NCI-H2227 treated with DMSO at 0.1 percent for 48 hours (cell line): ENCODE results near the gene ADGRL4.
"Not testable (repeated sequence)": the region's sequence is repeated elsewhere in the genome, so short reads cannot be mapped to it uniquely, and the experiment has no call there.

Source experiments
- DNase-seq: peaks from one replicate; lab custom pipeline; 2025; lab: John Stamatoyannopoulos, UW

Gene ADGRL4

DNA sequence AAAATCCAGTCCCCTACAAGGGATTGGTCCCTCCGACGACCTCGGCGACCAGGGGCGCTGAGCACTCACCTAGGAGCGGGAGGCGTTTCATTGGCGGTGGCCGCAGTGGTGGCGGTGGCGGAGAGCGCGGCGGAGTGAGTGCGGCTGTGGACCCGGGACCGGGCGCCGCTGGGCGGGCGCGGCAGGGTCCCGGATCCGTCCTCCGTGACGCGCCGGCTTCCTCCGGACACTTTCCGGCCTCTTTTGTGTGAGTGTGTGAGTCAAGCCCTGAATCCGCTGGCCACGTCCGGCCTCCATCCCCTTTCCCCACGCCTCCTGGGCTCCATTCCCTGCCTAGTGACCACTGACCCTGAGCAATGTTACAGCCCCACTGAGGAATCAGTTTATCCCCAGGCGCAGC is at the start of gene ADGRL4:
ADGRL4 (minus strand) TSS at position 167 of the 400 bp plus-strand sequence; CDS start at position 91, 76 bp downstream.
- DNase-seq: no peak

DNA sequence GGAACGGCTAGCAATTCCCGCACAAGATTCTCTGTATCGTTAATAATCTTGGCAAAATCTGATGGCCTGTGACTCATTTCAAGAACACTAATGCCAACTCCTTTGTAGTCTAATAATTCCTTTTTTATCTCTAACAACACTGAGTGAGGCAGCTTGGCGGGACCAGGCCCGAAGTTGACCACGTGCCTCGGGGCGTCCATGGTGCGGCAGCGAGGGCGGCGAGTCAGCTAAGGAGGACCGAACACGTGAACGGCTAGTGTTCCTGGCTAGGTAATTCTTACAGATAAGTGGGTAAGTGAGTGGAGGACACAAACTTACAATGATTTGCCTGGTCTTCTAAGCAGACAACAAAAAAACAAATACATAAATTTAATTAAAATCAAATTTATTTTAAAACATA is 49.3 kb upstream of the ADGRL4 start:
- no peak for DNase-seq

DNA sequence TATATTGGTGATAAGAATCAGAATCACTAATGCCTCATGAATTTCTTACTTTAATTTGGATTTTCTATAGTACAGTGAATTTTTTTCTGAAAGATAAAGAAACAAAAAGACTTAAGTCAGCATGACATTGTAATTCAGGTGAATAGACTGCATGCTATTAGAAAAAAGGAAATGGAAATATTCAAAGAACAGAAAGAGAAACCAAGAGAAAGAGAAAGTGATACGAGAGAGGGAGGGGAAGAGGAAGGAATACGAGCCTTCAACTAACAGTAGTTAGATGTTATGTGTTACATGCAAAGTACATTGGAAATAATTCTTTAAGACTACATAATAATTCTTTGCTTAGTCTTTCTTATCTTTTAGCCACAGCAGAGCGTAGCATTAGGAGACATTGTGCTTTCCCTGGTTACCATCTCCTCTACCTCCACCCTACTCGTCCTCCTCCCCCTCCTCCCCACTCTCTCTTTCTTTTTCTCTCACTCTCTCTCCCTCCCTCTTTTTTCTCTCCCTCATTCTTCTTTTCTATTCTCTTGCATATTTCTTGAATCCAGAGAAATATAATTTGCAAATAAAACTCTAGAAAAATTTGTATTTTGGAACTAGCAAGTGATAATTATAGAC is 46.4 kb upstream of the ADGRL4 start:
- no peak for DNase-seq

DNA sequence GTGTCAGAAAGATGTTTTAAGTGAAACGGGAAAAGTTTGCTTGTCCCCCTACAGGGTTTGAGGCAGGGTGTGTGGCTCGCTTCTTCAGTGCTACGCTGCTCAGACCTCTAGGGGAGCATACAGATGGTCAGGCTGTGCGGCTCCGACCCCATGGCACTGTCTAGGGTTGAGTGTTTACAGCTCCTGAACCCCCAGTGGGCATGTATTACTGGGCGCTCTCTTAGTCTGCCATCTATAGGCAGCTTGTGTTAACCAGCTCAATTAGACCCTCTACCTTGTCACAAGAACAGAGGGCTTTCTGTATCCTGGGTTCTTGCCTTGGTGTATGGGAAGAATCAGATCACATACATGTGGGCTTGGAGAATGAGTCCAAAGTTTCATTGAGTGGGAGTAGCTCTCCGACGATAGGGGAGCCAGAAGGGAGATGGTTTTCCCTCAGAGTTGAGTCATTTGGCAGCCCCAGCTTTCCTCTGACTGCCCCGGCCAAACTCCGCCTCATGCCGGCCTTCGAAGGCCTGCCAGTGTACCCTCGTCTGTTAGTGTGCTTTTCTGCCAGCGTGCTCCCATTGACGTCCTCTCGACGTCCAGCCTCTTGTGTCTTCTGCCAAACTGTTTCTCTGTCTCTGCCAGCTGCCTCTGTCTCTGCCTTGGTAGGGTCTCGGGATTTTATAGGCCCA is 38.6 kb upstream of the ADGRL4 start:
- DNase-seq: no peak

DNA sequence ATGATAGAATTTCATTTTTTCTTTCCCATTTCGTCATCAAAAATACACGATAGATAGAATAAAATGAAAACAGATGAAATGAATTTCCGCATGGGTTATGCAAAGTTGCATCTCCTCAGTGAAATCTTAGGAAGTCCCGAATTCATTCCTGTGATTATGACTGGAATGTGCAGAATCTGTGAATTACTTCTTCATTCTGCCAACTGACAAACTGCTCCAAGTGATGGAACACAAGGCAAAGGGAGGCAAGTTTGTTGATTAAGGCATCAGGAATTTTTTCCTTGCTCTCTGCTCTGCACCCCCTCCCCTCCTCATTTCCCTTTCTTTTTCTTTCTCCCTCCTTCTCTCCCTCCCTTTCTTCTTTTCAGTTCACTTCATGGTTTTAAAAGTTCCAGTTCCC is 37.0 kb upstream of the ADGRL4 start:
- DNase-seq: no peak

DNA sequence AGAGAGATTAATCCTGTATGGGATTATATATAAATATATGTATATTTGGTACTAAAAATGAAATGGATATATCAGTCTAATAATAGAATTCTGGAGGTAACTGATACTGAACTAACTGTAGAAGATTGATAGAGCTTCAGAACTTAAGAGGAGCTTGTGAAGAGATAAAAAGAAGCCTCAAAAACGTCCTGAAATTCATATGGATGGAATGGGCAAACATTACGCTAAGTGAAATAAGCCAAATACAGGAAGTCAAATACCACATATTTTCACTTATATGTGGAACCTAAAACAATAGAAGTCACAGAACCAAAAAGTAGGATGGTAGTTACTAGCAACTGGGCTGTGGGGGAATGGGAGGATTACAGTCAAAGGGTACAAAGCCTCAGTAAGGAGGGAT is 36.0 kb upstream of the ADGRL4 start:
- DNase-seq: no peak

DNA sequence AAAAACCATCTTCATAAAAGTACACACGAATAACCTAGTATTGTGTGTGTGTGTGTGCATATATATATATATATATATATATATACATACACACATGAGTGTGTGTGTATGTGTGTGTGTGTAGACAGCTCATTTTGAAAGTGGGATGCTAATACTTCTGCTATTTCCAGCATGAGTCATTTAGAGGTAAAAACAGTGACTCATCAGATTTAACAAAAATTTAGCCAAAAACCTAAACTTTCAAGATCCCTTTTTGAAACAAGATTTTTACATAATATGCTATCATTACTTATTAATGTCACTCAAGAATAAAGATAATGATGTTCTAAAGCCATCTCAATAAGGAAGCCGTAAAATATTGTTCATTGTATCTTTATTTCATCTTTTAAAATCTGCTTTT is 35.6 kb upstream of the ADGRL4 start:
- DNase-seq: no peak

DNA sequence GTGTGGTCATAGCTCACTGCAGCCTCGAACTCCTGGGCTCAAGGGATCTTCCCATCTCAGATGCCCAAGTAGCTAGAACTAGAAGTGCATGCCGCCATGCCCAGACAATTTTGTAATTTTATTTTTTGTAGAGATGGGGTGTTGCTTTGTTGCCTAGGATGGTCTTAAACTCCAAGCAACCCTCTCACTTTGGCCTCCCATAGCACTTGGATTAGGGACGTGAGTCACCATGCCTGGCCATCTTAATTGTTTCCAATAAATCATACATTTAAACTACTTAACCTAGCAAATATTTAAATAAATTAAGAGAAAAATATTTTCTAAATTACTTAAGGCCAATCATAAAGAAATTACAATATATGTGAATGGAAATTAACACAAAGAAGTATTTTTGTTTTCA is 35.1 kb upstream of the ADGRL4 start:
- DNase-seq: no peak

DNA sequence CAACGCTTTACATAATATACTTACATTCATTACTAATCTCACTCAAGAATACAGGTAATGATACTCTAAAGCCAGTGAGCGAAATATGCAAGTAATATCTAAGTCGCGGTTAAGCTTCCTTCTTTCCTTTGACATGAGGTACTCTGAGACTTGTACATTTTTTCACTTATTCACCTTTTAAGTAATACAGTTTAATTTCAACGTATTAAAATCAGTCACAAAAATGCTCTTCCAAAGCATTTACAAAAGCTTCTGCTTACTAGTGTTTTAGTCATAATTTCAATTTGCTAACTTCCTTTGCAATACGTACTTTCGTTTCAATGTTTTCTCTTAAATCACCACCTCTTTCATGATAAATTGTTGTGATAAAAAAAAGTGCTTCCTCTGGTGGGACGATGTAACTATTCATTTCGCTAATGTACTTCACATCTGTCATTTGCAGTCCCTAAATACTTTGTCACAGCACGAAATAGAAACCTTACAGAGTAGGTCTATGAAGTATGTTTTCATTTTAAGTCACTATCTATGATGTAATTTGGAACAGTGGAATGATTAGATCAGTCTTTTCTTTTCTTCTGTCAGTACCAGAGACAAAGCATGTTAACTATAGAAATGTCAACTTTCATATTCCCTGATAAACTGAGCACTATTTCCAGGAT is 34.0 kb upstream of the ADGRL4 start:
- DNase-seq: no peak

DNA sequence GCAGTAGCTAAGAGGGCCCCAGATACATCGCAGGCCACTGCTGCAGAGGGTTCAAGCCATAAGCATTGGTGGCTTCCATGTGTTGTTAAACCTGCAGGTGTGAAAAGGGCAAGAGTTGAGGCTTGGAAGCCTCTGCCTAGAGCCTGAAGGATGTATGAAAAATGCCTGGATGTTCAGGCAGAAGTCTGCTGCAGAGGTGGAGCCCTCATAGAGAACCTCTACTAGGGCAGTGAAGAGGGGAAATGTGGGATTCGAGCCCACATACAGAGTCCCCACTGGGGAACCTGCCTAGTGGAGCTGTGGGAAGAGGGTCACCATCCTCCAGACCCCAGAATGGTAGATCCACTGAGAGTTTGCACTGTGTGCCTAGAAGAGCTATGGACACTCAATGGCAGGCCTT is 30.6 kb upstream of the ADGRL4 start:
- DNase-seq: no peak

DNA sequence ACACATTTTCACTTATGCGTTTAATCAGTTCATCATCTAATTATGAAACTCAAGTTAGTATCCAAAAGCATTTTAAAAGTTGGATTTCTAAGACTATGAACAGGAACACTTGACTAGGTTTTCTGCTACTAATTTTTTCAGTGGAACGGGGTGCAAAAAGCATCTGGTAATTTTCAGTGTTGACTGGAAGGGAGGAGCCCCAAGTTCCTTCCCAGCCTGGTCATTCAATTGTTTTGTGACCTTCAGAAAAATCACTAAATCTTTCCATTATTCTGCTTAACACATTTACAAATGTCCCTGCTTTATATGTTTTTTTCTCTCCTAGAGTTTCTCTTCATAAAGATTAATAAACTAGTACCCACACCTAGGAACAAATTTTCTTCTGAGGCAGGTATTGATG is 6.0 kb upstream of the ADGRL4 start:
- no peak for DNase-seq

DNA sequence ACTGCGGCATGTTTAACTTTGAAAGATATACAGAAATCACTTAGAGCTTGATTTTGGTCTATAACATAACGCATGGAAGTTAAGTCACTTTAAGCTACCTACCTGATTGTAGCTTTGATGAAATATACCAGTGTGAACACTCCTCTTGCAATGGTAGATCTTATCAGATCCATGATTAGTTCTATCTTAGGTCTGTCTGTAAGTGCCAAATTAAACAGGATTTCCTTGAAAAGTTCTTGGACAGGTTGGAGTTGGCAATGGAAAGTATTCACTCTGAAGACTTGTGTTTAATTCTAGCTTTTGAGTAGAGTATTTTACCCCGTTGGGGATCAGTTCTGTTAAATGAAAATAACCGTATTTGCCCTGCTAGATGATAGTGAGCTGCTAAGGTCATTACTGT is 4.1 kb upstream of the ADGRL4 start:
- DNase-seq: no peak

DNA sequence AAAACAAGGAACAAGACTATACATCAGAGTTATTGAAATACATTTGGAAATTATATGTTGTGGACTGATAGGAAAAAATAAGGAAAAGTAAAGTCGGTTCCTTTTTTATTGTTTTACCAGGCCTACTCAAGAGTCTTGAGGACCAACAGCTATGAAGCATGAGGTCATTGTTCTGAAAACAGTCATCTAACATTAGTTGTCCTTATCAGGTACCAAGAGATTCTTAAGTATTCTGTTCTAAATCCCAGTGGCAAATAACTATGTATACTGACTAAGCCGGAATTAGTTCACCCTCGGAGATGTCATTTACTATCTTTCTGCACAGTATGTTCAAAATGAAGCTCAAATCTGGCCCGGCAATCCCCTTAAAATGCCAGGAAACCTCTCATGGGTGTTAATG is 585 bp downstream of the ADGRL4 start:
- DNase-seq: no peak

DNA sequence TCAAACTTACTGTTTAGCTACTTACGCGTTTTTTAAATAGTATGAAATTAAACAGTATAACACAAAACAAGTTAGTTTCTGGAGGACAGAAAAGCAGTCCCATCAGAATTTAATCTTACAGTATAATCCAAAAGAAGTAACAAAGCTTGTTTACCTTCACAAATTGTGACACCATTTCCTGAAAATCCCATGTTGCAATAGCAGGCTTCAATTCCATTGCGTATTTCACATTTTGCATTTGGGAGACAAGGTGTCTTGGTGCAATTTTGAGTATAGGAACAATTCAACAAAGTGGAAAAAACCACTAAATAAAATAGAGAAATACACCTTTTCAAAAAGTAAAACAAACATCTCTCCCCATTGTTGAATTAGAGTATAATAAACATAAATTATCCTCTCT is 1.6 kb downstream of the ADGRL4 start:
- no peak for DNase-seq

DNA sequence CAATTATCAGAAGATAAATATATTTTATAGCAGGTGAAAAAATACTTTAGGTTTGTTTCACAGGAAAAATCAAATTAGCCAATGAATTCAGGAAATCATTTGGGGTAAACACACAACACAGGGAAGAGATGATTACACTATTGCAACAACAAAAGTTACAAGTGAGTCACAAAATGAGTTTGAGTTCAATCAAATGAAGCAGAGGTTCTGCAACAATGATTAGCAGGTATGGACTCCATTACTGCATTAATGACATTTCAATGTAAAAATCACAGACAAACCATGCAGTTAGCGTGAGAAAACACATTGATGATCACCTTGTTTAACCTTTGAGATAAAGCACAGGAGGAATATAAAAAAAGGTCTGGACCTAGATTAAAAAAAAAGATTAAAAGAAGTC is 9.7 kb downstream of the ADGRL4 start:
- no peak for DNase-seq

DNA sequence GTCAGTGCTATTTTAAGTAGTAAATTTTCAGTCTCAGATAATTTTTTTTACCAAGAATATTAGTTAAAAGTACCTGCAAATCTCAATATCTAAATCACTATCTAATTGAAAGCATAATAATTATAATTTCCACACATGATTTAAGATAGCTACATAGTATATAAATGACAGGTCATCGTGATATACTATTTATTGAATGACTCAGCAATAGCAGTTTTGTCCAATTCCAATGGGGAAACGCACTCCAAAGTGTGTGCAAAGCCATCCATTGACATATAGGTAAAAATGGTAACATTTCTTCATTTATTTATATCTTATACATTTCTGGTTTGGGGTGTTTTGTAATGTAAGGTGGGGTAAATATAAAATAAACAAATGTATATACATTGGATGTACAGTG is 19.5 kb downstream of the ADGRL4 start:
- DNase-seq: no peak

DNA sequence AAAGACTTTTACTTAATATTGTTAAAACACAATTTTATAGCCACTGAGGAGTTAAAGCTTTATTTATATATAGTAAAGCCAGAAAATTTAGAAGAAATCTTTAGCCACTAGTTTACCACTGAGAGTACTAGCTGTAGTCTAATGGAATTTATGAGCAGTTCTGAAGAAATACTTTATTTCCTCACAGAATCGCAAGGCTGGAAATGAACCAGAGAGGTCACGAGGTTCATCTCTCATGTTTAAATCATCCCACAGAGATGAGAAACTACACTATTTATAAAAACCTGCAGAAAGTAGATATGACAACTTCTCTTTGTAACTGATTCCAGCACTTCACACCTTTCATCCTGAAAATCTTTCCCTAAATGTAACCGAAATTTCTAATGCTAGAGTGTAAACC is 26.0 kb downstream of the ADGRL4 start:
- no peak for DNase-seq

DNA sequence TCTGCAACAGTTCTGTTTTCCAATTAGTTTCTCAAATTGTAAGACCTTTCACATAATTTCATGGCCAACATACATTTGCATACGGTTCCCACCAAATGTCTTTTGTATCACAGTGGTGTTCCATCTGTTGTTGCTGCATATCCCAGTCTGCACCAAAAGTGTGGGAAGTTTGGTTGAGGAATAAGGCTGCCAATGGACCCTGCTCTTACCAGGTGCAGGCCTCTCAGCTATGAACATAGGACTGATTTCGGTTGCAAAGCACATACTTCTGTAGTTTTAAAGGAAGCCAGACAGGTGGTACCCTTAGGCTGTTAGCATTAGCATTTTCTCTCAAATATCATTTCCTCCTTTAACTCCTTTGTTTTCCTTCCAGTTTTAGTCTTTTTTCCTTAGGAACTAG is 33.8 kb downstream of the ADGRL4 start:
- no peak for DNase-seq

DNA sequence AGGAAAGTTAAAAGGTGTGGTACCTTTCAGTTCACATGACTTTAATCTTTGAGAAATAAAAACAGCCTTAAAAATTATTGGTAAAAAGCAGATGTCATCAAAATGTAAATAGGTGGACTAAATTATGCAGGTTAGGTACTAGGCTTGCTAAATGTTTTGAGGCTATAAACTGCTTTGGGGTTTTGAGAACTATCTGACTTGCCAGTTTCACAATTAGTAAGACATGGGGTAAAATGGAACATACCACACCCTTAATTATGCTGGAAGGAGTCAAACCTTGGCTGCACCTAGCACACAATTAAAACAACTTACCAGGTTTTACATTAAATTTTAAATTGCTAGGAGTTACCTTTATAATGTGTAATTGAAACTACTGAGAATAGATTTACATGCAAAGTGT is 39.4 kb downstream of the ADGRL4 start:
- DNase-seq: not testable (repeated sequence)

DNA sequence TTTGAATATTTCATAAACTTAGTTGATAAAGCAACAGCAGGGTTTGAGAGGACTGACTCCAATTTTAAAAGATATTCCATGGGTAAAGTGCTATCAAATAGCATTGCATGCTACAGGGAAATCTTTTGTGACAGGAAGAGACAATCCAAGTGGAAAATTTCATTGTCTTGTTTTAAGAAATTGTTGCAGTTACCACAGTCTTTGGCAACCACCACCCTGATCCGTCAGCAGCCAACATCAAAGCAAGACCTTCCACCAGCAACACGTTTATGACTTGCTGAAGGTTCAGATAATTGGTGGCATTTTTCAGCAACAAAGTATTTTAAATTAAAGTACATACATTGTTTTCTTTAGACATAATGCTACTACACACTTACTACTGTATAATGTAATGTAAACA is 47.8 kb downstream of the ADGRL4 start:
- DNase-seq: no peak

DNA sequence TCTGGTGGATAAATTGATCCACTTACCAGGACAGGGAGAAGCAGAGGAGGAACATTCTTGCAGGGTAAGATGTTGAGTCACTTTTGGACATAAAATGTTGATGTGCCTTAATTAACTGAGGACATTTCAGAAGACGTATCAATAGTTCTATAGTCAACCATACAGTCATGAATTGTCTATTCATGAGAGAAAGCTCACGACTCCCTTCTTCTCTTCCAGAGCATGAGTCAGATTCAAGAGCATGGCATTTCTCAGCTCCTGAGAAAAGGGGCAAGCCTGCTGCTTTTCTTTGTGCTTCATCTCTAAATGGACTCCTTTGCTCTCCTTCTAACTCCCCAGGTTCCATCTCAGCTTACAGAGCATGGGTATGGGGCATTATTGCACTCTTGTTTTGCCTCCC is 55.7 kb downstream of the ADGRL4 start:
- DNase-seq: no peak

DNA sequence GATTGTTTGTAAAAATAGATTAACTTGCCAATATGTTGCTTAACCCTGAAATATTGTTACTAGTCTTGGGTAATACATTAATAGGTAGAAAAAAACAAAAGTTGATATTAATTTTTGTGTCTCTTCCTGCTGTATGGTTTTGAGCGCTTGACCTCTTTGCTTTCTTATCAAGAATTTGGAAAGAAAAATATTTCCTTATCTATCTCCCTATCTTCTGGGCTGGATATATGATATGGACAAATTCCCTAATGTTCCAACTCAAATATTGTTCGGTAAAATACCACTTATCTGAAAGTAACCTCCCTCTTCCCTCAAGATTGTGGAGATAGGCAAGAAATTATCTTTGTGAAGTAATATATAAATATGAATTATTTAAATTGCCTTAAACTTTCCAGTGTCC is 57.3 kb downstream of the ADGRL4 start:
- DNase-seq: no peak

DNA sequence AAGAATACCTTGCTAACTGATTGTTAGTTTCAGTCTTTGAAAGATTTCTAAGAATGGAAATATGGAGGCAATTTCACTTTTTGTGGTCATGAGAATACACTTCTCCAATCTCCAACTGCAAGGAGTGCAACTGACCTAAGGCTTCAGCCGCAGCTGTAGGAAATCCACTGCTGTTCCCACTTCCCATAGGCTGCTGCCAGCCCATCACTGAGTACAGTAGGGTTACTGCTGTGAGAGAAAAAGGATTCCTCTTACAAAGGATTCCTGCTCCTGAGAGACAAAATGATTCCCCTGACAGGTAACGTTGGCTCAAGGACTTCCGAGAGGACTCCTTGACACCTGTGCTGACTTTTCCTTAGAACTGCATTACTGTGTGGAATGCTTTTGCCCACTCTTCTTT is 87.4 kb downstream of the ADGRL4 start:
- DNase-seq: no peak

DNA sequence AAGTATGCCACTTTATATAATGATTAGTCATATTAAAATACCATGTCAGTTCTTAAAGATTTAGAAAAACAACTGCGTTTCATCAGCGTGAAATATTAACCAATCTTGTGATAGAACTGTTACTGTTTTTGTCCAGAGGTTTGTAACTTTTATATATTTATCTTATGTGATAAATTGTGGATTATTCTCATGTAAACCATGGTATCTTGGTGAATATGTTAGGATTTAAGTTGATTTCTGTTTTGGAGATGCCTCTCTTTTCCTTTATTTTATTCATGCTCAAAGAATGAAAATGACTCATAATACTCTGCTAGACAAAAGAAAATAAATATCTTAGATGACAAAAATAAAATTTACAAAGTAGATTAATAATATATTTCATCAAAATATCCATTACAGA is 88.4 kb downstream of the ADGRL4 start:
- no peak for DNase-seq
